Heart left ventricle (tissue), 16 donors: ENCODE measurements around the gene SLC15A4. TPM values are rescaled to one million over a fixed set of nuclear protein-coding genes. Genes with fewer than 3 reads are reported as not detected.
A peak's percentile ranks its signal among the peaks of the same experiment; 100 is the strongest.

ENCODE experiments used
- ATAC-seq, 4 donors: fragments of 200-7000 bp; cut with Tn5 transposase; one replicate each; pipeline ENCODE4 v1.9.1; 2020 to 2022; ENCODE audit warnings: moderate library complexity in 4 of 4, mild to moderate bottlenecking in 3 of 4, moderate number of reproducible peaks in 1 of 4
- DNase-seq, 5 donors: peaks; one replicate each; pipeline ENCODE4 v3.0.0-alpha.2; 2020
- H3K27ac ChIP-seq, 12 donors: fragments of 200-600 bp; sonication (generic) in 4 of 12; one replicate each; pipeline versions ENCODE4 v1.5.0 to v1.8.0; 2016 to 2022; ENCODE audit warnings: mild to moderate bottlenecking in 2 of 12
- H3K27me3 ChIP-seq, 9 donors: fragments of 200-600 bp; sonication (generic) in 2 of 9; one replicate each; pipeline versions ENCODE4 v1.5.1 to v1.8.0; 2016 to 2022; ENCODE audit warnings: mild to moderate bottlenecking in 3 of 9
- H3K36me3 ChIP-seq, 9 donors: fragments of 200-600 bp; sonication (generic) in 2 of 9; one replicate each; pipeline versions ENCODE4 v1.5.0 to v1.8.0; 2018 to 2022; ENCODE audit warnings: mild to moderate bottlenecking in 2 of 9
- H3K4me1 ChIP-seq, 12 donors: fragments of 200-600 bp; sonication (generic) in 4 of 12; one replicate each; pipeline versions ENCODE4 v1.5.0 to v1.8.0; 2016 to 2022; ENCODE audit warnings: mild to moderate bottlenecking in 3 of 12
- H3K4me3 ChIP-seq, 12 donors: fragments of 200-600 bp; sonication (generic) in 4 of 12; one replicate each; pipeline versions ENCODE4 v1.5.0 to v1.8.0; 2017 to 2022; ENCODE audit warnings: mild to moderate bottlenecking in 9 of 12, moderate library complexity in 4 of 12
- H3K9me3 ChIP-seq, 12 donors: fragments of 200-600 bp; sonication (generic) in 4 of 12; one replicate each; pipeline versions ENCODE4 v1.5.0 to v1.8.0; 2016 to 2022; ENCODE audit warnings: mild to moderate bottlenecking in 1 of 12
- CTCF ChIP-seq, 12 donors: fragments of 200-600 bp; sonication (generic) in 4 of 12; IDR thresholded peaks; one replicate each; pipeline versions ENCODE4 v1.5.0 to v1.8.0; 2018 to 2022; ENCODE audit warnings: antibody characterized with exemption in 12 of 12, mild to moderate bottlenecking in 5 of 12
- POLR2A ChIP-seq, 2 donors: fragments of 450-650 bp; IDR thresholded peaks; one replicate each; pipeline ENCODE4 v1.6.1; 2017; ENCODE audit warnings: antibody characterized with exemption in 2 of 2, mild to moderate bottlenecking in 2 of 2, moderate library complexity in 2 of 2
- WGBS, 4 donors: extraction: QIAGEN DNeasy Blood & Tissue Kit in 2 of 4; methylation state at CpG; one replicate each; pipeline versions ENCODE4 v1.1.5 to v1.1.7; 2013 to 2018; 5-methylcytosine and 5-hydroxymethylcytosine counted together
- intact Hi-C, 10 donors: fragments of 100-400 bp; cut with DNase I; formaldehyde crosslinking; loops; one replicate each; pipeline versions ENCODE4 v1.11.1 to v1.14.2; 2022
- polyA plus RNA-seq, 2 donors: library from polyadenylated mRNA; stranded (reverse); fragments of 200-250 nt; gene quantifications; one replicate each; pipeline ENCODE4 v1.2.3, GENCODE V29; 2013
- total RNA-seq, 9 donors: library from RNA; depleted of rRNA in 2 of 9; stranded (reverse); fragments of >200 nt in 2 of 9; fragmentation: NEBNext Ultra II Directional in 3 of 9; extraction: Animal tissue kit (Norgen Biotek cat#: 25700) in 3 of 9; gene quantifications; one replicate each; pipeline versions ENCODE4 v1.1.0 to v1.2.4, GENCODE V29; 2016 to 2023
- donor health status: ischemic (EF 13 %, LVEDD 7.1; RV severe dilation, severe dysfunction).
- donor health status: healthy with polysubstance abuse.
- donor health status: DM: no; HTN: yes; CAD: no.
- donor health status: DM: no; HTN: no; CAD: no.
- donor health status: ischemic (EF 25% LVEDD 6.9; RV normal size, moderate dysfunction).
- donor health status: ischemic (EF 25% LVEDD 5.7; RV mildly dilated, moderate dysfunction).
- donor health status: healthy.
- donor health status: DM: yes; HTN: yes; CAD: no.
- donor health status: ischemic (EF 35%, LVEDD 5.7; RV mildly dilated, moderate dysfunction).
- donor health status: nonischemic (EF 11% LVEDD 7.7; RV severe dilation, severe dysfunction).
- donor health status: DM: yes; HTN: yes; CAD: no.
- donor health status: PGD.
- donor health status: ischemic (EF 29% LVEDD 5.4; RV normal size, mild dysfunction).
- donor health status: nonischemic (EF 23%, LVEDD 6.1; RV moderate dilation, normal function).

The SLC15A4 gene
- total and polyA plus RNA-seq, 11 donors, result 10.5 to 31.5 (median 18.1) TPM

- peaks cover 0 to 18% (median 5%) of the 10 kb centered on the region in 9 donors for H3K27me3 ChIP-seq
- no peaks in the 10 kb centered on the region for H3K9me3 ChIP-seq
- no peak overlapping the region for H3K27ac ChIP-seq
- TF ChIP-seq CTCF (IDR thresholded peaks at IDR 0.05) (no peak), POLR2A (IDR thresholded peaks at IDR 0.05) (no peak)
- no peak for DNase-seq
- no peaks in the 10 kb centered on the region for H3K36me3 ChIP-seq
- no peak overlapping the region for H3K4me3 ChIP-seq
- WGBS, 4 donors, result 69 to 85% (median 79%) methylated on average over 9 of the region's 9 CpGs
- intact Hi-C loops, result no loop called here
- peaks cover 0 to 4% (median 0%) of the 10 kb centered on the region in 12 donors for H3K4me1 ChIP-seq
- ATAC-seq, result no peak
Measured at GRCh38 chr12:128859311-128859710, 35.6 kb upstream of the SLC15A4 start.

GRCh38 chr12:128857133-128857763 lies 33.5 kb upstream of the SLC15A4 start:
- H3K4me3 ChIP-seq, result no peak overlapping the region
- H3K9me3 ChIP-seq, result no peaks in the 10 kb centered on the region
- TF ChIP-seq POLR2A (IDR thresholded peaks at IDR 0.05) (no peak), CTCF (IDR thresholded peaks at IDR 0.05) (no peak)
- H3K27ac ChIP-seq, result no peak overlapping the region
- ATAC-seq (no peak), DNase-seq (no peak)
- peaks cover 9 to 35% (median 17%) of the 10 kb centered on the region in 9 donors for H3K27me3 ChIP-seq
- intact Hi-C loops, result no loop called here
- 73 to 81% (median 76%) methylated on average over 9 of the region's 9 CpGs for WGBS, 4 donors
- peaks cover 0 to 9% (median 0%) of the 10 kb centered on the region in 12 donors for H3K4me1 ChIP-seq
- H3K36me3 ChIP-seq, result no peaks in the 10 kb centered on the region

- intact Hi-C loops, result no loop called here
- no peaks in the 10 kb centered on the region for H3K9me3 ChIP-seq
- ATAC-seq (no peak), DNase-seq (no peak)
- H3K4me1 ChIP-seq, result peaks cover 0 to 9% (median 0%) of the 10 kb centered on the region in 12 donors
- 93 to 96% (median 95%) methylated on average over 7 of the region's 7 CpGs for WGBS, 4 donors
- TF ChIP-seq POLR2A (IDR thresholded peaks at IDR 0.05), result no peak
- no peak for TF ChIP-seq CTCF (IDR thresholded peaks at IDR 0.05)
- H3K27me3 ChIP-seq, result peaks cover 9 to 40% (median 19%) of the 10 kb centered on the region in 9 donors
- H3K4me3 ChIP-seq, result no peak overlapping the region
- H3K27ac ChIP-seq, result peak overlapping the region in 1 of 12 donors; percentile 20
- no peaks in the 10 kb centered on the region for H3K36me3 ChIP-seq
Measured at GRCh38 chr12:128856791-128857078, 33.0 kb upstream of the SLC15A4 start.

- H3K27ac ChIP-seq, result peak overlapping the region in 1 of 12 donors; percentile 20
- DNase-seq (no peak), ATAC-seq (no peak)
- 53 to 71% (median 65%) methylated on average over 9 of the region's 9 CpGs for WGBS, 4 donors
- H3K27me3 ChIP-seq, result peaks cover 9 to 43% (median 19%) of the 10 kb centered on the region in 9 donors
- no peak overlapping the region for H3K4me3 ChIP-seq
- TF ChIP-seq POLR2A (IDR thresholded peaks at IDR 0.05), result no peak
- TF ChIP-seq CTCF (IDR thresholded peaks at IDR 0.05), result no peak
- peaks cover 0 to 9% (median 0%) of the 10 kb centered on the region in 12 donors for H3K4me1 ChIP-seq
- no peaks in the 10 kb centered on the region for H3K9me3 ChIP-seq
- intact Hi-C loops, result no loop called here
- no peaks in the 10 kb centered on the region for H3K36me3 ChIP-seq
Measured at GRCh38 chr12:128856035-128856790, 32.5 kb upstream of the SLC15A4 start.
